NCI-H1092 (cell line): ENCODE measurements around the gene EEFSEC.
"Not testable (repeated sequence)": the region's sequence is repeated elsewhere in the genome, so short reads cannot be mapped to it uniquely, and the experiment has no call there.

ENCODE experiments used
- DNase-seq: peaks from one replicate; lab custom pipeline; 2025; lab: John Stamatoyannopoulos, UW

The EEFSEC gene

DNA sequence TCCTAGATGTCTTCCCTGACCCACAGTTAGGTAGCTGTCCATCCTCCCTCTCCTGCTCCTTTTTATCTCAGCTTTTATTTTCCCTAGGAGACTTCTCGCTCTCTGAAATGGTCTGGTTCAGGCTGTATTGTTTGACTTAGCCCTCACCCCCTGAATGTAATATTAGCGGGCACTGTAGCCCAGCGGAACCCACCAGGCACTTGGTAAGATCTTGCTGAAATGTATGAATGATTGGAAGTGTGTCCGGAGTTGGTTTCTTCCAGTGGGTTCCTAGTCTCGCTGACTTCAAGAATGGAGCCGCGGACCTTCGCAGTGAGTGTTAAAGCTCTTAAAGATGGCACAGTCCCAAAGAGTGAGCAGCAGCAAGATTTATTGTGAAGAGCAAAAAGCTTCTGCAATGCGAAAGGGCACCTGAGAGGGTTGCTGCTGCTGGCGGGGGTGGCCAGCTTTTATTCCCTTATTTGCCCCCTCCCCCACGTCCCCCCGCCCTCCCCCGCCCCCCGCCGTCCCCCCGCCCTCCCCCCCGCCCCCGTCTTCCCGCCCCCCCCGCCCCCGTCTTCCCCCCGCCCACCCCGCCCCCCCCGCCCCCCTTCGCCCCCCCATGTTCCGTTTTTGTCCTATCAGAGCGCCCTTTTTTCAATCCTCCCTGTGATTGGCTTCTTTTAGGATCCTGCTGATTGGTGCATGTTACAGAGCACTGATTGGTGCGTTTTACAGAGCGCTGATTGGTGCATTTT is 694 bp upstream of the EEFSEC start:
- peak; percentile 66 for DNase-seq

DNA sequence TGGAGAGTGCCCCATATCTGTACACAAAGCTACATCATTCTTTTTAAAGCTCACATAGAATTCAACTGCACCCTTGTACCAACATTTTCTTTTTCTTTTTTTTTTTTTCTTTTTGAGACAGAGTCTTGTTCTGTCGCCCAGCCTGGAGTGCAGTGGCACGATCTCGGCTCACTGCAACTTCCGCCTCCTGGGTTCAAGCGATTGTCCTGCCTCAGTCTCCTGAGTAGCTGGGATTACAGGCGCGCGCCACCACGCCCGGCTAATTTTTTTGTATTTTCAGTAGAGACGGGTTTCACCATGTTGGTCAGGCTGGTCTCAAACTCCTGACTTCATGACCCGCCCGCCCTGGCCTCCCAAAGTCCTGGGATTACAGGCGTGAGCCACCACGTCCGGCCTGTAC is 1.1 kb downstream of the EEFSEC start:
- DNase-seq: not testable (repeated sequence)

DNA sequence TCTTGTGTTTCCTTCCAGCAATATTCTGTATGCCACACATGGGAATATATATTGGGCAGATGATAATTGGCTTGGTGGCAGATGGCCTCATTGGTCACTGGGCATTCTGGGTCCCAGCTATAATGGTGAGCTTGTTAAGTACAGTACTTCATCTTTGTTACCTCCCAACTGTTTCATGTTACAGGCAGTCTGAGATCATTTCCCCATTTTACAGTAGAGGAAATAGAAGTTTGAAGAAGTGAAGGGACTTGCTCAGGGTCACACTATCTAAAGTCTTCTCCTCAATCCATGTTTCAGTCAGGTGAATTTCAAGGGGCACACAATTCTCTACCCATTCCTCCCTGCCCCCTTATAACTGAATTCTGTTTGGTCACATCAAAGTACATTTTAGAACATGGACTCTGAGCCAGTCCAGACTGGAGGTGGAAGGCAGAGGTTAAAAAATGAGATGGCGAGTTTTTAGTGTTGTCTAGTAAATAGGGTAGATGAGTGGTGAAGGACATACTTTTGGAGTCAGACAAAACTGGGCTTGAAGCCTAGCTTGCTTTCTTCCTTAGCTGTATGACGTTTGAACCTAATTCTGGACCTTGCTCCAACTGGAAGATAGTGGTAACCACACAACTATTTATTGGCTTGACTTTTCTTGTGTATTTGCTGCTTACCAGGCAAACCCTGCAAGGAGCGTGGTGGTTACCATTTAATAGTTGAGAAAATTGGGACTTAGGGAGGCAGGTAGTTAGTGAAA is 2.5 kb downstream of the EEFSEC start:
- no peak for DNase-seq

DNA sequence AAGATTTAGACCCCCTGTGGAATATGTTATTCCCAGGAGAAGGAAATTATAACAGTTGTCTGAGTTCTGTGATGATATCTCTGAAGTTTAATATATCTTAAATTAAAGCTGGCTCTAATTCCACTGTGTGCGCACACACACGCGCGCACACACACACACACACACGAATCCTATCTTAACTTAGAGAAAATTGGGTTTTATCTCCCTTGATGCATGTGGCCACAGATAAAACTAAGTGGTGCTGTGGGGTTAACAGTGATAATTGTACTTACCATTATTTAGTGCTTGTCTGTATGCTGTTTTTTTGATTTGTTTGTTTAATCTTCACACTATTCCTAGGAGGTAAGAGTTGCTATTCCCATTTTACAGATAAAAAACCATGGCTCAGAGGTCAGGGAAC is 7.4 kb downstream of the EEFSEC start:
- DNase-seq: no peak

DNA sequence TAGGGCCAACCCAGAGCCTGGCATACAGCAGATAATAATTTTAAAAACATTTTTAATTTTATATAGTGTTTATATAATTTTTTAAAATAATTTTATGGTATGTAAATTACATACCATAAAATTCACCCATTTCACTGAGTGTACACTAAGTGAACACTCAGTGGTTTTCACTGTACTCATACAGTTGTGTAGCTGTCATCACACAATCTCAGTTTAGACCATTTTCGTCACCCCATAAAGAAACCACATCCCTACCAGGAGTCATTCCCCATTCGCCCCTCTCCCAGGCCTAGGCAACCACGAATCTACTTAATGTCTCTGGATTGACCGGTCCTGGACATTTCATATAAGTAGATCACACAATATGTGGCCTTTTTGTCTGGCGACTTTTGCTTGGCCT is 10.2 kb downstream of the EEFSEC start:
- DNase-seq: no peak

DNA sequence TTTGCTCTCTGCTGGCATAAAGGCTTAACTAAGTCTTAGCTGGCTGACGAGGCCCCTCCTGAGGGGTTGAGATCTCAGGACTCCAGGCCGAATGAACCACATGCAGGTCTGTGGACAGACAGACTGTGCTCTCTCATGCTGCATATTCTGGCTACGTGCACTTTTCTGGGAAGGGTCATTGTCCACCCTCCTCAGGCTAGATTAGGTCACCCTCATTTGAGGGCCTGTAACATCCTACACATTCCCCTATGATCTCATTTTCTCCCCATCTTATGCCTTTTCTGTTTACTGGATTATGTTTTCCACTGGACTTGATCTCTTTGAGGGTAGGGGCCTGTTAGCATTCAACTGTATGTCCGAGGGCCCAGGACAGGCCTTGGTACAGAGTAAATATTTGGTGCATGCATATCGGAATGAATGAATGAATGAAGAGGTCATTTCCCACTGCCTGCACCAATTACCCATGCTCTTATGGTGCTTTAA is 13.7 kb downstream of the EEFSEC start:
- DNase-seq: no peak

DNA sequence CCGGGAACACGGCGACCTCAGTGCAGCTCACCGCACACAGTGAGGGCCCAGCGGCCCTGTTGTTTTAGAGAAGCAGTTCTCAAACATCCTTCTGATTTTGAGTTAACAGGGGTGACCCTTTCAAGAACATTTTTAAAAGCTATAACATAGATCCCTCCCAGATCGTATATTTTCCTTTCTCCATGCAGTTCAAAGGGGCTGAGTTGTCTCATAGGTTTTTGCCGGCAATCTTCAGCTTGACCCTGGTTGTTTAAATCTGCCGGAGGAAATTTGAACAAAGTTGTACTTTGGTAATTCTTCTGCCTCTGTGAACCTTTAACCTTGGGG is 14.3 kb downstream of the EEFSEC start:
- DNase-seq: no peak

DNA sequence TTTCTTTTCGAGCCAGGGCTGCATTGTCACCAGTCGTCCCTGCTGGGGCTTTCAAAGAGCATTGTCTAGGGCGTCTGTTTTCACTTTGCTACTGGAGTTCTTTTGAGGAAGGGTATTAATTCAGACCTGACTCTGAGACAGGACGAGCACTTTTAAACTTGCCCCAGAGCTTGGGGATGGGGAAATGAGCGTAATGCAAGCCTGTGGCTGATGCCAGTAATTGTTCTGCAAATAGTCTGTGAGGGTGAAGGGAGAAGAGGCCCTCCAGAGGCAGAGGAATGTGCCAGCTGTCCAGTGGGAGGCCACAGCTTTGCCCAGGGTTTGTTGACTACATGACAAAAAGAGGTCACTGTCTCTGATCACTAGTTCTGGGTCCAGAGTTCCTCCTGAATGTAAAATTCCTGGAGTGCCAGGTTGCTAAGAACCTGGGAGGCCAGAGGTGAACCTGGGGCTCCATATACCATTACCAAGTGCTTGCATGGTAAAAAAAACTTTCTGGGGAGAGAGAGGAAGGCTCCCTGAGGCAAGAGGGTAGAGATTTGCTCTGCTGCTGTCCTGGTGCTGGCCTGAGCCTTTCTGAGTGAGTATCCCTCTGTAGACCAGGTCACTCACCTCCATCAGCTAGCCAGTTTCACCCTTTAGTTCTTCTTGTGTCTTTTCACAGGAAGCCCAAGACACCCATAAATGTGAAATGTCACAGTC is 14.8 kb downstream of the EEFSEC start:
- no peak for DNase-seq

DNA sequence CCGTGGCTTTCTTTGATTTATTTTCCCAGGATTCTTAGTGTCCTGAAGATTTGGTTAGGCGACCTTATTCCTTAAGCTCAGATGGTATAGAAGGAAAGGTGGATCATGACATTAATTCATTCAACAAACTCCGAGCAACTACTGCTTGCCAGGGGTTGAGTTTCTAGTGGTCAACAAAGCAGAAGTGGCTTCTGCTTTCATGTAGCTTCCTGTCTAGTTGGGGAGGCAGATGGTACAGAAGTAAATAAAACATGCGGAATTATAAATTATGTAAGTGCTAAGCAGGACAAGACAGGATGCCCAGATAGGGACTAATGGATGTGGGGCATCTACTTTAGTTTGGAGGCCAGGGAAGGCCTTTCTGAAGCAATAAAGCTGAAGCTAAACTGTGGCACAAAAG is 15.6 kb downstream of the EEFSEC start:
- DNase-seq: no peak

DNA sequence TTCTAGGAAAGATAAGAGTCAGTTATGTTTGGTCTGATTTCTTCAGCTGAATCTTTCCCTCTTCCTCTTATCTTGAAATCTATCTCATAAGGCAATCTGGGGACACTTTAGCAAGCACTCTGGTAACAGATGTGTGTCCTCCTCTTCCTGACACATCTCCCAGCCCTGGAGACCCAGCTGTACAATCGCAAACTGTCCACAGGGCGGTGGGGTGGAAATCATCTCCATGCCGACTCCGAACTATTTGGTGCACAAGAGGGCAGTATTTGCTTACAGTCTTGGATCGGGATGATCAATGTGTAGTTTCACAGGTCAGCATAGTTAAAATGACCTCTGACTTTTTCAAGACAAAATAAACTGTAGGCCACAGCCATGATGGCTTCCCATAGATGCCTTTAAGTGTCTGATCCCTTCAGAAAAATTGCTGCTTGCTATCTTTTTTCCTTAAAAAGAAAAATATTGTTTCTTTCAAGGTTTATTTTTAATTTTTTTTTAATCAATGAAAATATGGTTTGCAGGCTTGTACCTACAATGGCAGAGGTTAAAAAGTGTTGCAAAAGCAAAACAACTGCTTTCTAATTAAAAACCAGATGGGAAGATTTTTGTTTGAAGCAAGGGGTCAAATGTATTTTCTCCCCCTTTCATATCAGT is 17.7 kb downstream of the EEFSEC start:
- peak; percentile 54 for DNase-seq

DNA sequence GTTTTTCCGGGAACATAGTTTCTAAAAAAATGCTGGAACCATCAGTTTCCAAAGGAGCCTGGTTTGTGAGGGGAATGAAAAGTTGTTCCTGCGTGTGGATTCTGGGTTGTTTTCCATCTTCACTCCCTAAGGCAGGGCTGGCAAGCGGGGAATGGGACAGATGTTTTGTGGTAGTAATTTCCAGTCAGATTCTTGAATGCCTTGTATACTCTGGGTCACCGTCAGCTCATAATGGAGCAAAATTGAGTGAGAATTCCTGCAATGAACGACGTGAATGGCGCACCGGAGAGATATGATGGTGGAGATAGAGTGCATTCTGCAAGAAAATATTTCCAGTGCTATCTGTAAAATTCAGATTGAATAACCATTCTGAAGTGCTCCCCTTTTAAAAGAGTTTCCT is 19.9 kb downstream of the EEFSEC start:
- DNase-seq: no peak

DNA sequence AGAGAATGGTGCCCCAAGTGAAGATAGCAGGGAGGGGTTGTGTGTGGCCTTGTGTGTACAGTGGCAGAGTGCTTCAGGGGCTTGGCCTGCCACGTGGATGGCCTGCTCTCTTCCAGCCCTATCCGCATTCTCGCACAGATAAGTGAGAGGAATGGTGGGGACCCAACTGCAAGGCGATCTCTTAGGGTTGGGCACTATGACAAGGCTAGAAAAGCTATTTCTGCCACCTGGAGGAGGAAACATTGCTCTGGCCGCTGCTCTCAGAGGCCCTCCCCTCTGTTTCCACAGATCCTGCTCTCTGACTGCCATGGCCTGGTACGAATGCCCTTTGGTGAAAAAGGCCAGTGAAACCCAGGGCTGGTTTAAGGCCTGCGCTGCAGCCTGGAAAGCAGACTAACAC is 20.6 kb downstream of the EEFSEC start:
- no peak for DNase-seq

DNA sequence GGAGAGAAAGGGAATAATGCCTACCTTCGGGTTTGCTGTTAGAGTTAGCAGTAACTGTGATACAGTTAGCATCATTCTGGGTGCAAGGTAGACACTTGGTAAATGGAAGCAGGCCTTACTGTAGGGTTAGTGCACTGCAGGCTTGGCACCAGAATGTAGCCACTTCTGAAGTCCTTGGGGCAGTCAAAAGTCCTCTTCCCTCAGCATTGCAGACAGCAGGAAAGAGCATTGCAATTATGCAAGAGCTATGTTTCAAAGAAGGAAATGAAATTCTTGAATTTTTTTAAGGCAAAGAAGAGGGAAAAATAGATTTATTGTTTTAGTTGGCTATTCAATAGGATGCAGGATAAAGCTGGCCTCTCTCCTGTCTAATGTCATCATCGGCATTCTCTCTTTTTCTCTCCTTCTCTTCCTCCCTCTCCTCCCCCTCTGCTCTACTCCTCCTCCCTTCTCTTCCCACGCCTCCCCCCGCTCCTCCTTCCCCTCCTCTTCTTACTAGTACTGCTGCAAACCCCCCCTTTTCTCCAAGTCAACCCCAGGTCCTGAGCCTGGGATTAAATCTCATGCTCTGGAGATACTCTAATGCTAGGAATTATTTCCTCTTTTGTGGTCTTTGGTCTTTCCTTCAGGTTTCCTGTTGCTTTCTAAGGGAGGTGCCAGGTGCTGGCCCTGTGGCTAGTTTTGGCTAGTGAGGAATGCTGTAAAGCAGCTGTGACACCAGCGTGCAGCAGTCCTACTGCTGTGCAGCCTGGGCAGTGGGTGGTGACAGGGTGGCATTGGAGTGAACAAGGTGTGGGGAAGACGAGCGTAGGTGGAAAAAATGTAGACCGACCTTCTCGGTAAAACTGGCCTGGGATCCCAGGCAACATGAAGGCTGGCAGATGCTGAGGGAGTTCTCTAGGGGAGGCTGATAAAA is 21.7 kb downstream of the EEFSEC start:
- no peak for DNase-seq

DNA sequence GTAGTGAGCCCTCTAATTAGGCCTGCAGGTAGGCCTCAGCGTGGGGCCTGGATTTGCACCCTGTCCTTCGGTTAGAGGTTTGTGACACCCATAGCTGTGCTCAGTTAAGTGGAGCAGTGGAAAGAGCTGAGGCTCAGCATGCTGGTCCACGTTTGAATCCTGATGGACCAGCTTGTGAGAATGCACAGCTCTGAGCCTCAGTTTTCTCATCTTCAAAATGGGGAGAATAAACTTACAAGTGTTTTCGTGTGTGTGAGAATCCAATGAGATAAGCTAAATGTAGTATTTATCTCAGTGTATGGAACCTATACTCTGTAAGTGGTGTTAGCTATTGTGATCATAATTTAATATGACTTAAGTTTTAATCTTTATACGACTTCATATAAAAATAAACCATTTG is 22.5 kb downstream of the EEFSEC start:
- no peak for DNase-seq

DNA sequence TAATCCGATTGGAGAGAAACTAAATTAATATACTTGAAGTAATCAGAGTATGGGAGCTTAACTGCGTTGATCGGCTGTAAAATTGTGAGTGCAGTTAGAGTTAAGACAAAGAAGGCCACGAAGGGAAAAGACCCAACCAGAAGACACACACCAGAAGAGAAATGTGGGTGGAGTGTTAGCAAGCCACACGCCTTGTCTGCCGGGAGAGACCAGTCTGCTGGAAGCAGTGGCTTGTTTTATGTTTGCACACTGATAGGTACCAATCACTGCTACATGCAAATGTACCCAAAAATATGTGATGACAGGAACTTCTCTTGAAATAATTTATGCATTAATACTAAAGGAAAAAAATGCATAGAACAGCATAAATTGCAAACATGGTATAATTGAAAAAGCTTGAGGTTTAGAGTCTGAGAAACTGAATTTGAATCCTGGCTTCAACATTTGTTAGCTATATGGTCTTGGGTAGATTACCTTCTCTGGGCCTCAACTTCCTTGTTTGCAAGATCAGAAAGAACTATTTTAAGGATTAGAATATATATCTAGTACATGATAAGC is 23.1 kb downstream of the EEFSEC start:
- DNase-seq: no peak

DNA sequence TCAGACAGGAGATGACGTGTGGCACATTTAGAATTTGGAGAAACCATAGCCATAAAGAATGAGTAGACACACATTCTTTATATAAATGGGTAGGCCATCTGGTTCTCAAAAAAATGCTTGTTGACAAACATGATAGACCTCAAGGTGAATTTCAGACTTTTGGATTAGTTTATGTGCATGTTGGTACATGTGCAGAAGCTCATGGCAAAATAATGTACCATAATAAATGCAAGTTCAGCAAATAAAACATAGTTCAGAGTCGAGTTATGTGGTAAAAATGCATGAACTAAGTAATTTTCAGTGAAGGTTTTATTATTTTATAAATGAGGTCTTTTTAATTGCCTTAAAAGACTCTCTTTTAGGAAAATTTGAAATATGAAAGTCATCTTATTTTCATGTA is 24.6 kb downstream of the EEFSEC start:
- no peak for DNase-seq

DNA sequence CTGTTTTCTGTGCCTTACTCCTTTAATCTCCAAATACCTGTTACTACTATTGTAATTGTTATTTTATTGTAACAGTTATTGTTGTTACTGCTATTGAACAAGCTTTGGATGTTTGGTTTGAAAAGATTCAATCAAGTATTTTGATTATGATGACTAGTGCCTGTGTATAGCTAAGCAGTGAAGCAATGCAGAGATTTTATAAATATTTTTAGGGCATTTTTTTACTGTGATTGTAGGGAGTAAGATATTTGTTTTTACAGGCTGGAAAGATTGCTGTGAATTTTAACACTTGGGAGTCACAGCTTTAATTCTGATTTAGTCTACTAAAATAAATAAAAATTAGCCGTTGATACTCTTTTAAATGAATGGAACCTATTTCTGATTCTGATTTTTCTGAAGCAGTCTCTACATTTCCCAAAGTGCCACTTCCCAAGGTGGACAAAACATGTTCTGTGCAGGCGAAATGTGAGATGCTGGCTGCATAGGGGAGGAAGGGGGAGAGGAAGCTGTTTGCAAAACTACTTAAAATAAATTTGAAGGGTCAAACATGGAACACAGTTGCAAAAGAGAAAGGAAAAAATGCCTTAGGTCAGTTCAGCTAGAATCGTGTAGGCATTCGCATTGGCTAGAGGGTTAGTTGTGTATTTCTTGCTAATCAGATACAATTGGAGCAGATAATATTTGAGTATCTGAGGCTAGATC is 25.7 kb downstream of the EEFSEC start:
- no peak for DNase-seq

DNA sequence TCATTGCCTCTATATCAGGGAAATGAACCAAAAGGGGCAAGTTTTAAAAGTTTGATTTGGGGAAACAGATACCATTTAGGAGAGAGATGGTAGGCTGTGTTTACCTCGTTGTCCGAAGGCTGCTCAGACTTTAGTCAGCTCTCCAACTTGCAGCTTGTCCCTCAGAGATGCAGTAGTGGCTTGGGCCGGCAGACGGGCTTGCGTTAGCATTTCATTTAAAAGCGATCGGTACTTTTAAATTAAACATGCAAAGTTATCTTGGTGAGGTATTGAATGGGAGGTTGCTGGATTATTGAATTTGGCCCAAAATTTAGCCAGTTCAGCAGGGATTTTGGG is 26.2 kb downstream of the EEFSEC start:
- no peak for DNase-seq

DNA sequence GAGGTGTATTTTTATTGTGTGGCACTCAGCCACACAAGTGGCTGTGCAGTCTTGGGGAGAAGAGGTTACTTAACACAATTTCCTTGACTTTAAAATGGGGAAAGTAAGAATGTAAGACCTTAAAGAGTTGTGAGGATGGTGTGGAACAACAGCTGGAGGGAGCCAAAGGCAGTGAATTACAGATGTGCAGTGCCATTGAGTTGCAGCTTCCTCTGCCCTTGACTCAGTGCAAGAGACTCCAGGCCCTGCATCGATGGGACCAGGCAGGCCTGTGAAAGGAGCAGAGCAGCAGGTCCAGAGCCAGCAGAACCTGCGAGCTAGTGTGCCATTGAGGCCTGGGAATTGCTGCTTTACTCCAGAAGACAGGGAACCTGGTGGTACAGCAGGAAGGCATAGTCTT is 27.2 kb downstream of the EEFSEC start:
- no peak for DNase-seq

DNA sequence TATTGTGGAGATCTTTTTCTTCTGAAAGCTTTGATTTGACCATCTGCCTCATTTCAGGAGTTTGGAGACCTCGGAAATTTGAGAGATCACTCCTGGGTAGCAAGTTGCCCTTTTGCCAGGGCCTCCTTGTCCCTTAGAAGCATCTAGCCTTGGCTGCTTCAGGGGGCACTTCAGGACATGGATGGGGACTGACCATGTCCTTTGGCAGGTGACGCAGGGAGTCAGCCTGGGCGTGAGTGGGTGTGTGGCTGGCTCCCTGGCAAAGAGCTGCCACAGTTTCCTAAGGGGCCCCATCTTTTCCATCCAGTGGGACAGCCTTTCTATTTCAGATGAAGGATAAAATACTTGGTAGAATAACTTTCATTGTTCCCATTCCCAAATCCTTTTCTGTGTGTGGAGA is 27.6 kb downstream of the EEFSEC start:
- DNase-seq: no peak

DNA sequence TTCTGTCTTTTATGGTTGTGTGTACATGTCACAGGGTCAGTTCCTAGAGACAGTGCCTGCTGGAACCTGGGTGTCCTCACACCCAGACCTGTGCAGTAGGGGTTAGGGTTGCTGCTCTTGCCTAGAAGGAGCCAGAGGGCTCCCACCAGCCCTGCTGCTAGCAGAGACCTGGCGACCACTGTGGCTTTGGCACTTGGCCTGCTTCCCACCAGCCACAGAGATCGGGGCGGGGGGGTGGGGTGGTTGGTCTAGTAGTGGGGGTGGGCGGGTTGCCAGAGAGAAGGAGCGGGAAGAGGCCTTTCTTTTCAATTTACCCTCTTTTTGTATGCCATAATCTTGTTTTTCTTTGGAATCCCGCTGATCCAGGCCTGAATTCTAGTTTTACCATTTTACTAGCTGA is 29.4 kb downstream of the EEFSEC start:
- no peak for DNase-seq
